Astrocyte (in vitro differentiated cells and primary cell): ENCODE data around the gene POU2AF3. TPM values are rescaled to one million over a fixed set of nuclear protein-coding genes. Genes with fewer than 3 reads are reported as not detected.

Experiments
- DNase-seq: peaks from one replicate; pipeline ENCODE4 v3.0.0-alpha.2; 2010; ENCODE audit warnings: low read depth
- FAIRE-seq: peaks from 2 replicates; lab custom pipeline; 2011; peaks lifted over from hg19 to GRCh38; lab: Jason Lieb, UNC
- H2AFZ ChIP-seq: 2 replicates; pipeline ENCODE4 v1.6.0; 2012; ENCODE audit warnings: low read depth, low read length, inconsistent platforms
- H3K27ac ChIP-seq: 2 replicates; pipeline ENCODE4 v1.5.1; 2011; ENCODE audit warnings: low read depth, low read length, inconsistent platforms
- H3K27me3 ChIP-seq: 2 replicates; pipeline ENCODE4 v1.6.0; 2011; ENCODE audit warnings: low read length, inconsistent platforms; ENCODE audit not compliant: insufficient read depth
- H3K36me3 ChIP-seq: 2 replicates; pipeline ENCODE4 v1.5.1; 2011; ENCODE audit warnings: low read length, inconsistent platforms; ENCODE audit not compliant: insufficient read depth
- H3K4me1 ChIP-seq: 2 replicates; pipeline ENCODE4 v1.5.1; 2011; ENCODE audit warnings: low read length, inconsistent platforms; ENCODE audit not compliant: insufficient read depth
- H3K4me2 ChIP-seq: 2 replicates; pipeline ENCODE4 v1.6.0; 2012; ENCODE audit warnings: low read length, inconsistent platforms
- H3K4me3 ChIP-seq: 2 replicates; pipeline ENCODE4 v1.5.1; 2011; ENCODE audit warnings: low read depth, mild to moderate bottlenecking, low read length, inconsistent platforms; ENCODE audit not compliant: insufficient read depth
- H3K79me2 ChIP-seq: 2 replicates; pipeline ENCODE4 v1.6.0; 2012; ENCODE audit warnings: mild to moderate bottlenecking, low read length, inconsistent platforms; ENCODE audit not compliant: insufficient read depth
- H3K9ac ChIP-seq: 2 replicates; pipeline ENCODE4 v1.6.0; 2012; ENCODE audit warnings: mild to moderate bottlenecking, low read length, inconsistent platforms
- H3K9me3 ChIP-seq: 2 replicates; pipeline ENCODE4 v1.5.1; 2012; ENCODE audit warnings: low read depth, mild to moderate bottlenecking, low read length, inconsistent platforms; ENCODE audit not compliant: insufficient read depth
- H4K20me1 ChIP-seq: 2 replicates; pipeline ENCODE4 v1.6.0; 2012; ENCODE audit warnings: low read length, inconsistent platforms; ENCODE audit not compliant: insufficient read depth
- H3K27ac Mint-ChIP-seq: one replicate; pipeline ENCODE4 v1.8.0; 2021; ENCODE audit warnings: mild to moderate bottlenecking, mixed read lengths; ENCODE audit not compliant: unreplicated experiment
- H3K27me3 Mint-ChIP-seq: one replicate; pipeline ENCODE4 v1.8.0; 2021; ENCODE audit warnings: low read depth, mixed read lengths; ENCODE audit not compliant: unreplicated experiment
- H3K36me3 Mint-ChIP-seq: one replicate; pipeline ENCODE4 v1.8.0; 2021; ENCODE audit warnings: low read depth, mixed read lengths; ENCODE audit not compliant: unreplicated experiment
- H3K4me1 Mint-ChIP-seq: one replicate; pipeline ENCODE4 v1.8.0; 2021; ENCODE audit warnings: low read depth, mixed read lengths; ENCODE audit not compliant: unreplicated experiment
- H3K4me3 Mint-ChIP-seq: one replicate; pipeline ENCODE4 v1.8.0; 2021; ENCODE audit warnings: mild to moderate bottlenecking, moderate library complexity, mixed read lengths; ENCODE audit not compliant: unreplicated experiment
- H3K9me3 Mint-ChIP-seq: one replicate; pipeline ENCODE4 v1.8.0; 2021; ENCODE audit warnings: mild to moderate bottlenecking, mixed read lengths; ENCODE audit not compliant: unreplicated experiment
- CTCF ChIP-seq: IDR thresholded peaks from 2 replicates; pipeline ENCODE4 v1.5.1; 2011; ENCODE audit warnings: low read depth, mild to moderate bottlenecking, inconsistent platforms, low read length, moderate library complexity; ENCODE audit not compliant: insufficient read depth
- EZH2 ChIP-seq: IDR thresholded peaks from 2 replicates; pipeline ENCODE4 v1.6.1; 2012; ENCODE audit warnings: mild to moderate bottlenecking, low read length, inconsistent platforms; ENCODE audit not compliant: insufficient read depth
- total RNA-seq: library from RNA; stranded (reverse); gene quantifications from 2 replicates; pipeline ENCODE4 v1.2.1, GENCODE V29; 2021

POU2AF3 gene
- total RNA-seq, 1 donor from 2014 or later, result 0.27 TPM

GRCh38 chr11:111352231-111352746 lies 53.9 kb downstream of the POU2AF3 start:
- Mint-ChIP-seq H3K4me3 (no peak overlapping the region), H3K9me3 (peaks cover 10% of the 10 kb centered on the region), H3K27me3 (peaks cover 9% of the 10 kb centered on the region), H3K4me1 (peaks cover 2% of the 10 kb centered on the region), H3K36me3 (no peaks in the 10 kb centered on the region), H3K27ac (no peak overlapping the region)
- Histone ChIP-seq H3K9me3 (no peaks in the 10 kb centered on the region), H3K27ac (no peak overlapping the region), H3K4me3 (no peak overlapping the region), H3K9ac (no peak overlapping the region), H3K4me1 (no peaks in the 10 kb centered on the region), H2AFZ (no peak overlapping the region), H4K20me1 (no peaks in the 10 kb centered on the region), H3K36me3 (no peaks in the 10 kb centered on the region), H3K27me3 (peaks cover 3% of the 10 kb centered on the region), H3K79me2 (no peaks in the 10 kb centered on the region), H3K4me2 (no peak overlapping the region)
- no peak for FAIRE-seq
- no peak for DNase-seq
- TF ChIP-seq EZH2 (no peak), CTCF (no peak)

- H3K27me3 Mint-ChIP-seq, result peaks cover 9% of the 10 kb centered on the region
Observed at GRCh38 chr11:111352935-111353710, 54.8 kb downstream of the POU2AF3 start.

More at GRCh38 chr11:111352935-111353710, 54.8 kb downstream of the POU2AF3 start:
- TF ChIP-seq EZH2, result no peak
- TF ChIP-seq CTCF, result no peak
- Histone ChIP-seq H3K27me3 (peaks cover 3% of the 10 kb centered on the region), H4K20me1 (no peaks in the 10 kb centered on the region), H3K4me2 (no peak overlapping the region), H3K4me1 (no peaks in the 10 kb centered on the region), H3K4me3 (no peak overlapping the region), H3K9ac (no peak overlapping the region), H3K36me3 (no peaks in the 10 kb centered on the region), H2AFZ (no peak overlapping the region), H3K79me2 (no peaks in the 10 kb centered on the region), H3K27ac (no peak overlapping the region), H3K9me3 (no peaks in the 10 kb centered on the region)
- H3K36me3 Mint-ChIP-seq, result no peaks in the 10 kb centered on the region
- H3K4me3 Mint-ChIP-seq, result no peak overlapping the region
- H3K27ac Mint-ChIP-seq, result no peak overlapping the region
- no peaks in the 10 kb centered on the region for H3K4me1 Mint-ChIP-seq
- FAIRE-seq (no peak), DNase-seq (no peak)
- H3K9me3 Mint-ChIP-seq, result peaks cover 10% of the 10 kb centered on the region
